Femur (tissue), 1 donor: Measurements from ENCODE around the gene HSPA14.
A peak's percentile ranks its signal among the peaks of the same experiment; 100 is the strongest.
"Not testable (repeated sequence)": the region's sequence is repeated elsewhere in the genome, so short reads cannot be mapped to it uniquely, and the experiment has no call there.

Experiments
- DNase-seq: peaks from one replicate; pipeline ENCODE4 v3.0.0-alpha.2; 2017

The HSPA14 gene

GRCh38 chr10:14837757-14838581 lies at the start of gene HSPA14, which contains the start of the genes CDNF and MSANTD7:
TSS of gene HSPA14 (plus strand) at chr10:14838306. CDS start at chr10:14838403, 97 bp downstream.
TSS of gene CDNF (minus strand) at chr10:14838037. CDS start at chr10:14837946, 91 bp downstream.
TSS of gene MSANTD7 (plus strand) at chr10:14838306. CDS start at chr10:14842285, 3,979 bp downstream.
- DNase-seq, result peak; percentile 100

GRCh38 chr10:14798636-14799035 lies 39.5 kb upstream of the HSPA14 start:
- no peak for DNase-seq

- no peak for DNase-seq
Measured at GRCh38 chr10:14800397-14800796, 37.7 kb upstream of the HSPA14 start.

GRCh38 chr10:14801723-14802122 lies 36.4 kb upstream of the HSPA14 start:
- DNase-seq, result peak; percentile 35

GRCh38 chr10:14803827-14804226 lies 34.3 kb upstream of the HSPA14 start:
- no peak for DNase-seq

GRCh38 chr10:14806318-14806717 lies 31.8 kb upstream of the HSPA14 start:
- no peak for DNase-seq

- no peak for DNase-seq
Measured at GRCh38 chr10:14810969-14811953, 26.8 kb upstream of the HSPA14 start.

- no peak for DNase-seq
Measured at GRCh38 chr10:14812271-14812670, 25.8 kb upstream of the HSPA14 start.

GRCh38 chr10:14815681-14816080 lies 22.4 kb upstream of the HSPA14 start:
- DNase-seq, result no peak

- DNase-seq, result not testable (repeated sequence)
Measured at GRCh38 chr10:14816717-14817116, 21.4 kb upstream of the HSPA14 start.

- DNase-seq, result no peak
Measured at GRCh38 chr10:14820010-14820774, 17.9 kb upstream of the HSPA14 start.

GRCh38 chr10:14820775-14821154 lies 17.3 kb upstream of the HSPA14 start:
- DNase-seq, result no peak

- no peak for DNase-seq
Measured at GRCh38 chr10:14821635-14822375, 16.3 kb upstream of the HSPA14 start.

GRCh38 chr10:14822879-14823755 lies 15.0 kb upstream of the HSPA14 start:
- peak; percentile 36 for DNase-seq

GRCh38 chr10:14823966-14824365 lies 14.1 kb upstream of the HSPA14 start:
- DNase-seq, result no peak

- no peak for DNase-seq
Measured at GRCh38 chr10:14826076-14826829, 11.9 kb upstream of the HSPA14 start.

GRCh38 chr10:14833106-14833505 lies 5.0 kb upstream of the HSPA14 start:
- no peak for DNase-seq

GRCh38 chr10:14836208-14836607 lies 1.9 kb upstream of the HSPA14 start:
- DNase-seq, result no peak

GRCh38 chr10:14837003-14837756 lies 926 bp upstream of the HSPA14 start:
- DNase-seq, result no peak
